Stimulated activated CD4-positive, alpha-beta T cell treated with anti-CD3 and anti-CD28 coated beads, Interleukin-2, amount 100 ng/mL, for 4 hours (primary cell): ENCODE results near the gene NHERF1.
A peak's percentile ranks its signal among the peaks of the same experiment; 100 is the strongest.

Experiments
- DNase-seq: peaks from one replicate; pipeline ENCODE4 v3.0.0-alpha.2; 2020; ENCODE audit warnings: low read depth

NHERF1 gene

DNA sequence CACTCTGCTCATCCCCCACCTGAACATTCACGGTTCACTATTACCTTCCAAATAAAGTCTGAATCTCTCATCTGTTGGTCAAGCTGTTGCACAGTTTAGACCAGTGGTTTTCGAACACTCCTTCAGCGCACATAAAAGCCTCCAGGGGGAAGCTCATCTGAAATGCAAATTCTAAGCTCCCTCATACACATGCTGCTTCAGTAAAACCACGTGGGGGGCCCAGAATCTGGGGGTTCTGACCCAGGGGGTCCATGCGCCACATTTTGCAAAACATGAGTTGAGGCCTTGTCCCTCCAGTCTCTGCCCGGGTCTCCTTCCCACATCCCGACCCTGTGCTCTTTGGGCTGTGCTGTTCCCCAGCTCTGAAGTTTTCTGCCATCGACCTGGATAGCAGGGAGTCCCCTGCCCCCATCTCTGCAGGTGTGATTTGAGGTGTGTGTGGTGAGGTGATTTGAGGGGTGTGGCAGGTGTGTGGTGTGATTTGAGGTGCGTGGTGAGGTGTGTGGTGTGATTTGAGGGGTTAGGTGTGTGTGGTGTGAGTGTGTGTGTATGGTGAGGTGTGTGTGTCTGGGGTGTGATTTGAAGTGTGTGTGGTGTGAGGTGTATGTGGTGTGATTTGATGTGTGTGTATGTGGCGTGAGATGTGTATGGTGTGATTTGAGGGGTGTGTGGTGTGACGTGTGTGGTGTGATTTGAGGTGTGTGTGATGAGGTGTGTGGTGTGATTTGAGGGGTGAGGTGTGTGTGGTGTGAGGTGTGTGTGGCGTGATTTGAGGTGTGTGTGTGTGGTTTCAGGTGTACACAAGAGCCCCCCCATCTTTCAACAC lies 16.2 kb upstream of the NHERF1 start:
- DNase-seq, result no peak

DNA sequence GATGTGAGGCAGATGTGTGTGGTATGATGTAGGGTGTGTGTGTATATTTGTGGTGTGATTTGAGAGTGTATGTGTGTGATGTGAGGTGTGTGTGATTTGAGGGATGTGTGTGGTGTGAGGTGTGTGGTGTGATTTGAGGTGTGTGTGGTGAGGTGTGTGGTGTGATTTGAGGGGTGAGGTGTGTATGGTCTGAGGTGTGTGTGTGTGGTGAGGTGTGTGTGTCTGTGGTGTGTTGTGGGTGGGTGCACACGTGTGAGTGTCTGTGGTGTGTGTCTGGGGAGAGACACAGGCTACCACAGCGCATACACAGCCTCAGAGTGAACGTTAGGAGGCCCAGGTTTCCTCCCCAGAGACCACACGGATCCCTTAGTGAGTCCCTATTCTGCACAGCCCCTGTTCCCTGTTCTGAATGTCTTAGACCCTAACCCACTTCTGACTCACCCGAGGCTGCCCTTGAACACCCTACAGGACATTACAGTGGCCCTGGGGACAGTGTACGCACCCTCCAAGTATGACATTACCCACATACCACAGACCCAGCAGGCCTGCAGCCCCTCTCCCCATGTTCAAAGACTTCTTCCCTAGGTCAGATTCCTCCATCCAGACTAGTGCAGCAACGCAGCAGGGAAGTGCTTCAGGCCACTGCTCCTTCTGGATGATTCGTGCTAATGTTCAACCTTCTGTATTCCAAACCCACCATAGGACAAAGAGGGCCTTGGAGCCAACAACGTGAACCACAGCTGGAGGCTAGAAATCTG lies 14.9 kb upstream of the NHERF1 start:
- no peak for DNase-seq

DNA sequence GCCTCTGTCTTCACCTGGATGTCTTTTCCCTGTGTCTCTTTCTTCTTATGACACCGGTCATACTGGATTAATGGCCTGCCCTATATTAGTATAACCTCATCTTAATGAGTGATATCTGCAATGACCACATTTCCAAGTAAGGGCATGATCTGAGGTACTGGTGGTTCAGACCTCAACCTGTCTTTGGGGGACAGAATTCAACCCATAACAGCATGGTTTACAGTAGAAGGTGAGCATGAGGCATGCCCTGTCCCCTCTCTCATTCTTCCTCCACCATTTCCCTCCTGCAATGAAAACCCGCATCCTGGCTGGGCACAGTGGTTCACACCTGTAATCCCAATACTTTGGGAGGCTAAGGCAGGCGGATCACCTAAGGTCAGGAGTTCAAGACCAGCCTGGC lies 14.2 kb upstream of the NHERF1 start:
- no peak for DNase-seq

DNA sequence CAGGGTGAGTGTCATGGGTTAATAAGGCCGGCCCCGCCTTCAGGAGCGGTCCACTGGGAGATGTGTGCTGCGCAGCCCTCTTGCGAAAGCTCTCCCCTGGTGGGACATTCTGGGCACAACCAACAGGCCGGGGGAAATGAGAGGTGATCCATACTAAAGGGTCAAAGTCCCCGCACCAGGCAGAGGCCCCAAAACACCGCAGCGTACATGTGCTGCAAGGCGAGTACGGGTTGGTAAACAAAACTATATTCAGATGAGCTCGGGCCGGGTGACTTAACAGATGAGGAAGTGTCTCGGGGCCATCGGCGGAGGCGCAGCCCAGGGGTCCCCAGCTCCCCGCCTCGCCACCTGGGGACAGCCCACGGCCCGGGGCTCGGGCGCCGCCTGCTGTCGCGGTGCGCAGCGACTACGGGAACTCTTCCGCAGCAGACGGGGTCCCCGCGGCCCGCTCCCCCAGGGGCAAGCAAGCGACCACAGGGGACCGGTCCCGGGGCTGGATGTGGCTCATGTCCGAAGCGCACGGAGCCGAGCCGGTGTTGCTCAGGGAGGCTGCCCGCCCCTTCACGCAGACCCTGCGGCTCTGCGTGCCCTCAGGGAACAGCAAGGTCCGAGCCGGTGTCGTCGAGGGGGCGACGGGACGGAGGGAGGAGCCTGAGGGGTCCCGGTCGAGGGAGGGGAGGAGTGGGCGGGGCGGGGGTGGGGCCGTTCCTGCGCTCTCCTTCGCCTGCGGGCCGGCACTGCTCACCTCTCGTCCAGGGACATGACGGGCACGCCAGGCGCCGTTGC lies 11.7 kb upstream of the NHERF1 start, which contains the start of gene RAB37:
RAB37 (plus strand) TSS at position 744 of the 786 bp plus-strand sequence; CDS start at position 761, 17 bp downstream.
- no peak for DNase-seq

DNA sequence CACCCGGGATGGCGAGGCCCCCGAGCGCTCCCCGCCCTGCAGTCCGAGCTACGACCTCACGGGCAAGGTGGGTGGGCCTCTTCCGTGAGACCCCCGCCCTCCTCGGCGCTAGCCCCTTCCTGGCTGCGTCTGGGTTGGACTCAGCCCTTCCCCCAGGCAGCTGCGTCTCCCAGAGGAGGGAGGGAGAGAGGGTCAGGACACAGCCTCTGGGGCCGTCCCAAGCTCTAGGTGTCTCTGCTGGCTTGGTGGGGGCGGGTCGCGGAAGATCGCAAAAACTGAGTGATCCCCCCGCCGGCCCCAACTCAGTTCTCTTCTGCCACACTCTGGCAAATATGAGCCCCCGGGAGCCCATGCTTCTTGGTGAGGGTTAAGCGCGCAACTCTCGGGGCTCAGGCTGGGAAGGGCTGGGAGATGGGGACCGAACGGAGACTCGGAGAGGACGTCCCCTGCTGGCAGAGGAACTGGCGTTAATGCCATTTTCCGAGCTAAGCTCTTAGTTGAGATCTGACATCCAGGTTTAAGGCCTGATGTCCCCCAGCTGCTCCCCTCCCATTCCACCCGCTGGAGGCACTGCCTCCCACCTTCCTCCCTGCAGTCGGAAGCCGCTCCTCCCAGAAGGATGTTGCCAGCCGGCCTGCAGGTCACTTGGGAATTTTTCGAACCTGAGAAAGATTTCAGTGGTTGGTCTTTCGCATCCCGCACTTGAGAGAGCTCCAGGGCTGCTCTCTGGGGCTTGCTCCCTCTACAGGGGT lies 11.0 kb upstream of the NHERF1 start:
- no peak for DNase-seq

DNA sequence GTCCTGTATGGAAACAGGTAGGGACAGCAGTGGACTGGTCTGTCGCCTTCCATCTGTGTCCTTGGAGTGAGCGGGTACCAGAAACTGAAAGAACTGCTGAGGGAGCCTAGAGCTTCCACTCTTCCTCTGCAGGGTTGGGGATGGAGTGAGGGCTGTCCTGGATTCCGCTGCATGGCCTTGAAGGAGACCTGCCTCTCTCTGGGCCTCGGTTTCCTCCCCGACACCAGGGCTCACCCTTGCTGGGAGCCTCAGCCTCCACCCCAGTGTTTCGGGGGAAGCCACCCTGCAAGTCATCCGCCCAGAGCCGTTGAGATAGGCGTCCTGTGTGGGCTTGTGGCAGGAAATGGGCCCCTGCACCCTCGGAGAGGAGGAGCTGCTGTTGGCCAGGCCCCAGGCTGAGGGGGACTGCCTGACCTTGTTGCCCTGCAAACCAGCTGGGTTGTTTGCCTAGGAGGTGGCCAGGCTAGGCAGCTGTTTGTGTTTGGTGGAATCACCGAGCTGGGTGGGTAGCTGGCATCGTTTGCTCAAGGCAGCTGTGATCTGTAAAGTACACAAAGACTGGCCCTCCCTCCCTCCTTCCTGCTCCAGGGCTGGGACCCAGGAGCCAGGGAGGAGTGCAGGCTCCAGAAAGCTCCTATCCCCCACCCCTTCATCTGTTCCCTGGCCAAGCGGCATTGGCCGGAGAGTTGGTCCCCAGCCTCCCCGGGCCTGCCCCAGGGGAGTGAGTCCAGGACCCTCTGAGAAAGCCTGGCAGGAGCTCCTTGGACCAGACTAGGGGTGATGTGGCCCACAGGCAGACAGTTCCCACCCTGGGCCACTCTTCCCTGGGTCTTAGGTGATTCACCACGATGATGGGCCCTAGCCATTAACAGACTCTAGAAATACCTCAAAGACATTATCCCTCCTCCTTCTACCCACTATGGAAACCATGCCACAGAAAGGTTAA lies 10.1 kb upstream of the NHERF1 start:
- DNase-seq, result peak; percentile 53

DNA sequence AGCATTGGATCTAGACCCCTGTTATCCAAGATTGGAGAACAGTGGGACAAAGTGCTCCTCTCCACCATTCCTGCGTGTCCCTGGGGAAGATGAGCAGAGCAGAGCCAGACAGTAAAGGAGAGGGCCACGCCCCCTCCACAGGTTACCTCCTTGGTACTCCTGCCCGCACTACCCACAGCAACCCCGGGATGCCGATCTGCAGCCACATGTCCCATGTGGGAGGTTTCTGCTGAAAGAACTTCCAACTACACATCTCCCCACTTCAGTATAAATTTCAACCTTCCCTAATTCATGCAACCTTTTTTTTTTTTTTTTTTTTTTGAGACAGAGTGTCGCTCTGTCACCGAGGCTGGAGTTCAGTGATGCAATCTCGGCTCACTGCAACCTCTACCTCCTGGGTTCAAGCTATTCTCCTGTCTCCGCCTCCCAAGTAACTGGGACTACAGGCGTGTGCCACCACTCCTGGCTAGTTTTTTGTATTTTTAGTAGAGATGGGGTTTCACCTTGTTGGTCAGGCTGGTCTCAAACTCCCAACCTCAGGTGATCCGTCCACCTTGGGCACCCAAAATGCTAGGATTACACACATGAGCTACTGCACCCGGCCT lies 9.1 kb upstream of the NHERF1 start:
- DNase-seq, result no peak

DNA sequence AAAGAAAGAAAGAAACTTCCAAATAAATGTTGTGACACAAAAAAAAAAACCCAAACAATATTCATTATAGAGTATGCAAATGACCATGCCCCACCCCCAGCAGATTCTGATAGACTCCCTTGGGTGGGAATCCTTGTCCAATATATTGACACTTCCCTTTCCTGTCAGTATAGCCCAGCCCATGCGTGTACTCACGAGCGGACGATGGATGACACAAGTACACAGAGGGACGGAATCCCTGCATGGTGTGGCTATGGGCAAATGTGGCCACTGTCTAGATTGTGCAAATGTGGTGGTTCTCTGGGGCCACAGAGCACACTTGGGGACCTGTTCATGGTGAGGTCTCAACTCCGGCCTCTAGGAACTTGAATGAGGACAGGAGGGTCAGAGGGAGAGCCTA lies 8.3 kb upstream of the NHERF1 start:
- no peak for DNase-seq

DNA sequence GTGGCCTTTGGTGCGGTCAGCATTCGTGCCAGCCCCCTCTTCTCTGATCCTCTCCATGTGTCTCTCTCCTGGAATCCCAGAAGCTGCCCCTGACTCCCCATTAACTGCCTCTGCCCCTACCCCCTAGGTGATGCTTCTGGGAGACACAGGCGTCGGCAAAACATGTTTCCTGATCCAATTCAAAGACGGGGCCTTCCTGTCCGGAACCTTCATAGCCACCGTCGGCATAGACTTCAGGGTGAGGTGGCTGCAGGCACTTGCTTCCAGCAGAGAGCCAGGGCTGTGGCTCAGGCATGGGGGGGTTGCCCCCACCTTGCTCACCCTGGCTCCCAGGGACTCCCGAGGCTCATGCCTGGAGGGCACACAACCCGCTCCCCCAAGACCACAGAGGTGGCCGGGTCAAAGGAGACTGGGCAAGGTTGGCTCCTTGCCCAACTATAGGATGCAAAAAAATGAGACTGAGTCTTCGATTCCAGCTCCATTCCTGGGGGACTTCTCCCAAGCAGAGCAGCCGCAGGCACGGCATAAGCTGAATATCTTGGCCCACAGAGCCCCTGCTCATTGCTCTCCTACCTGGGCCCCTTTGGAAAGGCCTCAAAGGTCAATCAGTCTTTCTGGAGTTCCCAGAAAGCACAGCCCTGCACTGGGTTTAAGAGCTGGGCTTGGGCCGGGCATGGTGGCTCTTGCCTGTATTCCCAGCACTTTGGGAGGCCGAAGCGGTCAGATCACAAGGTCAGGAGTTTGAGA lies 7.6 kb upstream of the NHERF1 start:
- no peak for DNase-seq

DNA sequence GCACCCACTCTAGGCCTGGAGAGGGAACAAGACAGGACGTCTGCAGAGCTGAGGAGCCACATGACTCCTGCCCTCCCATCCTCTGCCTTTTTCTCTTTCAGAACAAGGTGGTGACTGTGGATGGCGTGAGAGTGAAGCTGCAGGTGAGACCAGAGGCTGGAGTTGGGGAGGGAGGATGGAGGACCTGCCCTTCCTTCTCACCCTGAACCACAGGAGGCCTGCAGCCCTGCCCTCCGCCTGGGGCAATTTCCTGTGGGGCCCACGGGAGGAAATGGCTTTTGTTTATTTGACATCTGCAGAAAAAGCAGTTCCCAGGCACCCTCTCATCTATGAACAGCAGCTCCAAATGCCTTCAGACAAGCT lies 6.3 kb upstream of the NHERF1 start:
- DNase-seq, result no peak

DNA sequence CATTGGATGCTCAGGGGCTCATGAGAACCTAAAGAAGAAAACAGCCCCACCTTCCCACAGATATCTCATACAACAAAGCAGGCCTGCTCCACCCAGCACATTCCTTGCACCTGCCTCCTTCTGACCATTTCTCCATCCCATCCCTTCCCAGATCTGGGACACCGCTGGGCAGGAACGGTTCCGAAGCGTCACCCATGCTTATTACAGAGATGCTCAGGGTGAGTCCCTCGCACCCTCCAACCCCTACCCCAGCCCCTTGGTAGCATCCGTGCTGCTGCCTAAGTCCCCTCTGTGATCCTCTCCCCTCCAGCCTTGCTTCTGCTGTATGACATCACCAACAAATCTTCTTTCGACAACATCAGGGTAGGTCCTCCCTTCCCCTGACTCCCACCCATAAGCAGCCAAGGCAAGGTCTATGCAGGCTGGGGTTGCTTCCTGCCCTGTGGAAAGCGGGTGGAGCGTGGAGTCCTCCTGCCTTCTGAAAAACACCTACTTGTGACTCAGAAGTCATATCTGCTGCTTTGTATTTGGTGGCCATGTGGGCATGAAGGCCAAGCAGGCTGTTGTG lies 5.4 kb upstream of the NHERF1 start:
- no peak for DNase-seq

DNA sequence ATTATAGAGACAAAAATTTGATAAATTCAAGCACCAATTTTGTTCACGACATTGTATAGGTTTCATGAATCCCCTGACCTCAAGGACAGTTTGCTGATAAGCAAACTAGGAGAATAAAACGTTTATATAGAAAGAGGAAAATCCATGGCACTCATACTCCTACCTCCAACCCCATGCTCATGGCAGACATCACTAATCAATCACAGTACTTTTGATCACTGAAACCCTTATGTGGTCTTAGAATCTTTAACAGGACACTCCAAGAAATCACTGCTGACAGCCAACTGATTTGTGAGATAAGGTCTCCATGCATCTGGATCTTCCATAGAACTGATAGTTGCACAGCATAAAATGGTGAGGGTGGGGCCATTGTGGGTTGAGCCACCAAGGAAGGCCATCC lies 4.7 kb upstream of the NHERF1 start:
- DNase-seq, result no peak

DNA sequence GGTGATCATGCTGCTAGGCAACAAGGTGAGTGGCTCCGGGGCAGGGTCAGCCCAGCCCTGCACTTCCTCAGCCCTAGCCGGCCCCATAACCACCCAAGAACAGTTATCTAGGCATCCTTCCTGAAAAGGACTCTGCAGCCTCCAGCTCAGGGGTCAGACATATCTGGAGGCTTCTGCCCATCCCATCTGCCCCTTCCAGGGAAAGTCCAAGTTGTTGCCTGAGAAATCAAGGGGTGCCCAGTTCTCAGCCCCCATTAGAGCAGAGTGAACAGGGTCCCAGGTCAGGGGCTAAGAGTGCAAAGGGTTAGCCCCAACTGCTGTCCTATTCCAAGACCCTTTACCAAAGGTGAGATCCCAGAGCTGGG lies 4.1 kb upstream of the NHERF1 start:
- no peak for DNase-seq

DNA sequence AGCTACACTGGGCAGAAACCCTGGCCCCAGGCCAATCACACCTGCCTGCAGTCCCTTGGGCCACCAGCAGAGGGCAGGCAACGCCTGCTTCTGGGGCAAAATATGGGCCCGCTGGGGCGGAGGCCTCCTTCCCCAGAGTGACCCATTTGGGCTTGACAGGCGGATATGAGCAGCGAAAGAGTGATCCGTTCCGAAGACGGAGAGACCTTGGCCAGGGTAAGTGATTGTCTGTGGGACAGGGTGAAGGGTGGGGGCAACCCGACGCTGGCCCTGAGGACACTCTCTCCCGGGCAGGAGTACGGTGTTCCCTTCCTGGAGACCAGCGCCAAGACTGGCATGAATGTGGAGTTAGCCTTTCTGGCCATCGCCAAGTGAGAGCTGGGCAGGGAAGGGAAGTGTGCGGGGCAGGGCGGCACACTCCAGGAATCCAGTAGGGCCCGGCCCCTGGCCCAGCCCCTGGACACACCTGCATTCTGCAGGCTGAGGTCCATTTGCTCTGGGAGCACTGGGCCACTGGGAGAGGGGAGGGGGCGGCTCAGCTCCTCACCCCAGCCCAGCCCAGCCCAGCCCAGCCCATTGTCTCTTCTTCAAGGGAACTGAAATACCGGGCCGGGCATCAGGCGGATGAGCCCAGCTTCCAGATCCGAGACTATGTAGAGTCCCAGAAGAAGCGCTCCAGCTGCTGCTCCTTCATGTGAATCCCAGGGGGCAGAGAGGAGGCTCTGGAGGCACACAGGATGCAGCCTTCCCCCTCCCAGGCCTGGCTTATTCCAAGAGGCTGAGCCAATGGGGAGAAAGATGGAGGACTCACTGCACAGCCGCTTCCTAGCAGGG lies 3.5 kb upstream of the NHERF1 start:
- DNase-seq, result peak; percentile 65

DNA sequence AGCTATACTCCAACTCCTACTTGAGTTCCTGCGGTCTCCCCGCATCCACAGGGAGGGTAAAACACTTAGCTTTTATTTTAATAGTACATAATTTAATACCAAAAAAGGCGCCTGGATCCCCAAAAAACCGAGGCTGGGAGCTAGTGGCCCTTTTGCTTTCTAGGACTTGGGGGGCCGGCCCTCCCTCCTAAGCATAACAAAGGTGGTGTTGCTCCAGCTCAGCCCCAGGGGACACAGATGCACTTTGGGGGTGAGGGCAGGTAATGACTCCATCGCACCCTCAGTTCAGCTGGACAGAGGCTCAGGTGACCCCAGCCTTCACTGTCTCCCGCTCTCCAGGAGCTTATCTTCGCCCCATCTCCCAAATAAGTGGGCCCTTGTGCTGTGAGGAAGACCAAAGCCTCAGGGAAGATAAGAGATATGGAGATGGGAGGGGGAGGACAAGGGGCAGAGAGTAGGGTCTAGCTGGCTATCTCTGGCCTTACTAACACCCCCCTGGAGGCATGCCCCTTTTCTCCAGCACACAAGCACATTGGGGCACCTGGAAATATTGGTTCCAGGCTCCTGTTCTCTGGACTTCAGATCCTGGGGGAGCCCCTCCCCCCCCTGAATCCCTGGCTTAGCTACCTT lies 2.8 kb upstream of the NHERF1 start:
- DNase-seq, result no peak

DNA sequence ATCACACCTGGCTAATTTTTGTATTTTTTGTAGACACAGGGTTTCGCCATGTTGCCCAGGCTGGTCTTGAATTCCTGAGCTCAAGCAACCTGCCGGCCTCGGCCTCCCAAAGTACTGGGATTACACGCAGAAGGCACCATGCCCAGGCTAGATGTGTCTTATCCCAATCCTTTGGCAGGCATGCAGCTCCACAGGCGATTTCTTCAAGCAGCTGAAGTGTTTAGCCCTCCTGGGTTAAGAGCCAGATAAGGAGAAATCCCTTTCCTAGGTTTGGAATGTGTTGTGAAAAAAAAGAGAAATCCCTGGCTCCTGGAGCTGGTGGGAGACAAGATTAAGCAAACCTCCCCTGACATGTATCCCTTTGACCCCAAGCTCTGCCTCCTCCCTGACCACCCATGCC lies 2.1 kb upstream of the NHERF1 start:
- DNase-seq, result no peak

DNA sequence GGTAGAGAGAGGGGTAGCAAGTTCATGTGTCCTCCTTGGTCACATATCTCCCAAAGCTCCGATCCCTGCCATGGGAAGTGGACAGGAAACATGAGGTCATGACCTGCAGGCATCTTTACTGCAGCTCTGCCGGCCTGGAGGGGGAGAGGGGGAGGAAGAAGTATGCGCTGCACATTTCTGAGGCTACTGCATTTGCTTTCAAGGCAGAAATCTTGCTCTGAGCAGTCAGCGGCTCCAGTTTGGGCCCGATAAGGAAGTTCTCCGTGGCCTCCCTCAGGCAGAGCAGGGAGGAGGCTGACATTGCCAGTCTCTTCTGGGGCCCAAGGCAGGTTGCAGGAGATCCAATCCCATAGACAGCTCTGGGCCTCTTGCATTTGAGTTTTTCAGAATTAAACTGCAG lies 1.5 kb upstream of the NHERF1 start:
- no peak for DNase-seq

DNA sequence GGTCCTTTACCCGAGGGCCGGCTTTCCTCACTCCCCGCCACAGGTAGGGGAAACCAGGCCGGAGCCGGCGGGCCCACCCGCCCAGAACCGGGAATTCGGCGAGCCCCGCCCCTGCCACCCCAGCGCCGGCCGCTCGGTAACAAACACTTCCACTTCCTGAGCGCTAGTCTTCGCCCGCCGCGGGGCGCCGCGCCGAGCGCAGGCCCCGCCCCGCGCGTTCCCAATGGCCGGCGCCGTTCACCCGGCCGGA lies 224 bp upstream of the NHERF1 start:
- no peak for DNase-seq
